T47D (cell line): ENCODE measurements around the gene MDC1.

Source experiments
- DNase-seq, 2 experiments: peaks; one replicate each; pipeline versions ENCODE4 v3.0.0 to v3.0.0-alpha.2; 2011 to 2012; ENCODE audit warnings: low read depth in 1 of 2, low spot score in 1 of 2
- JUND ChIP-seq: IDR thresholded peaks from 2 replicates; pipeline ENCODE4 v1.6.1; 2012; ENCODE audit warnings: low read depth
- in situ Hi-C: cut with HindIII; loops from 2 replicates; pipeline ENCODE4 v1.10.0; 2016; ENCODE audit warnings: low sequenced_read_pairs, low pct_unique_long_range_greater_than_20kb

Gene MDC1

DNA sequence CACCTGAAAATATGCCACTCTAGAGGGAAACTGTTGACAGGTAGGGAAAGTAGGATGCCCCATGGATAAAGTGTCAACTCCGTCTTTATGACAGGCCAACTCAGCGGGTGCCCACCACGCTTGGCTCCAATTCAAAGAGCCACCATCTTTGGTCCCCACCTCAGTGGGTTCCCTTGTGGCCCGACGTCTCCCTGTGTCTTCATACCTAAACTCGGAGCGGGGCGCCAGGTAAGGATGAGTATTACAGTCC lies 277 bp downstream of the MDC1 start:
- DNase-seq: no peak
- TF ChIP-seq JUND: no peak
- in situ Hi-C loops: no loop called here

DNA sequence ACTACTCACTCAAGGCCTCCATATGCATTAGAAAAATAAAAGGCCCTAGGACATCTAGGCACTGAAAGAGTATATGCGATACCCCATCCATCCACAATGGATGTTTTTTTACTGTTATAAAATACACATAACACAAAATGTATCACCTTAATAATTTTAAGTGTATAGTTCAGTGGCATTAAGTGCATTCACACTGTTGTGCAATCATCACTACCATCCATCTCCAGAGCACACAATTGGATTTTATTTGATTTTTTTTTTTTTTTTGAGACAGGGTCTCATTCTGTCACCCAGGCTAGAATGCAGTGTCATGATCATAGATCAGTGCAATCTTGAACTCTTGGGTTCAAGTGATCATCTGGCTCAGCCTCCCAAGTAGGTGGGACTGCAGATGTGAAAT lies 2.8 kb downstream of the MDC1 start:
- in situ Hi-C loops: no loop called here
- TF ChIP-seq JUND: no peak
- DNase-seq: no peak

GRCh38 chr6:30712441-30712945 lies 4.6 kb downstream of the MDC1 start:
- in situ Hi-C loops: no loop called here
- no peak for TF ChIP-seq JUND
- DNase-seq: no peak

- TF ChIP-seq JUND: no peak
- in situ Hi-C loops: no loop called here
- DNase-seq: no peak
These were observed 5.2 kb downstream of the MDC1 start for GRCh38 chr6:30711758-30712380.

GRCh38 chr6:30709101-30709868 lies 7.8 kb downstream of the MDC1 start:
- in situ Hi-C loops: no loop called here
- TF ChIP-seq JUND: no peak
- no peak for DNase-seq

DNA sequence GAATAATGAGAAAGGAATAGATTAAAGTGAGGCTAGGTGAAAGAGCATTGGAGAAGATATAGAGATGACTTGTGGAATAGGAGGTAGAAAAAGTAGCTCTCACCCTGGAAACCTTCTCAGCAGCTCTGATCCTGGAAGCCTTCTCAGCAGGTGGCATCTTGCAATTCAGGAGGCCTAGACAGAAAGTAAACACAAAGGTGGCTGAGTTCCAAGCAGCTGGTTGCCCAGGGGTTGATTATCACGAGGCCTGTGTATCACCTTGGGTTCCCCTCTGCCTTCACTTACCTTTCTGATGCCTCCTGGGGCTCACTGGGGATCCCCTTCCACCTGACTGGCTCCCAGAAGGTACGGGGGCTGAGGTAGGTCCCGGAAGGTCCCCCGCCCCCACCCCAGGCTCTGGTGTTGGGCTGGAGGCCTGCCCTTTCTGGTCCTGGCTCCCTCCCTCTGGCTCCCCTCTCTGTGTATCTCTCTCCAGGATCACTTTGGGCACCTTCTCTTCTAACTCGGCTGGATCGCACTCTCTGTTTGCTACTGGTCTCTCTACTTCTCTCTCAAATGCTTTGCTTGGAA lies 9.7 kb downstream of the MDC1 start:
- no peak for DNase-seq
- in situ Hi-C loops: no loop called here
- TF ChIP-seq JUND: no peak

DNA sequence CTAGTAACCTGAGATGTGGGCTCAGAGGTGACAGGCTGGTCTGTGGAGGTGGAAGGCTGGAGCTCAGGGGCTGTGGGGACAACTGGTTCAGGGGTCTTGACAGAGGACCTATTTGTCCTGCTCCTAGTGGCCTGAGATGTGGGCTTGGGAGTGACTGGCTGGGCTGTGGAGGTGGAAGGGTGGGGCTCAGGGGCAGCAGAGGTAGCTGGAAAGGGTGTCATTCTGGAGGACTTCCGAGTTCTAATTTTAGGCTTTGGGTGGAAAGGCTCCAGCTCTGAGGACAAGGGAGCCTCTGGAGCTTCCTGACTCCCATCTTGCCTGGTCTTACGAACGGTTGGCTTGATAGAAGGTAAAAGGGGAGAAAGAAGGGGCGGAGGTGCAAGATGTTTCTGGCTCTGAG lies 11.5 kb downstream of the MDC1 start:
- TF ChIP-seq JUND: no peak
- in situ Hi-C loops: no loop called here
- DNase-seq: no peak

- in situ Hi-C loops: no loop called here
- no peak for DNase-seq
- TF ChIP-seq JUND: no peak
These were observed 13.3 kb downstream of the MDC1 start for GRCh38 chr6:30703821-30704220.

- no peak for TF ChIP-seq JUND
- in situ Hi-C loops: no loop called here
- no peak for DNase-seq
These were observed 14.1 kb downstream of the MDC1 start for GRCh38 chr6:30703011-30703410.

DNA sequence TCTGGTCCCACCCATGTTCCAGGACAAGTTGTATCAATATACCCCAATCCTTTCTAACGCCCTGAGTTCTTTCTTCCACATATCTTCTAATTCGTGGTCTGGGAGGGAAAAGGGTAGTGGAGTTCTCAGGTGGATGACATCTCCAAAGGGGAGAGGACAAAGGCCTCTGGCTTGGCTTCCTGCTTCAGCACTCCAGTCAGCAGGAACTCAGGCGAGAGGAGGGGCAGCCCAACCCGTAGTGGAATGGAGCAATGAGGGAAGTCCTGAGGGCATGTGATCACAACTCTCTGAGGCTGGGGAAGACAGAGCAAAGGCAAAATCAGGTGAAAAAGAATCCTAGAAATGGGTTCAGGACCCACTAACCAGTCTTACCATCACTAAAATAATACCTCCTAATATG lies 16.7 kb downstream of the MDC1 start:
- peak in 1 of 2 experiments; percentile 33 for DNase-seq
- no peak for TF ChIP-seq JUND
- in situ Hi-C loops: no loop called here

- in situ Hi-C loops: no loop called here
- TF ChIP-seq JUND: no peak
- DNase-seq: no peak
These were observed 20.6 kb downstream of the MDC1 start for GRCh38 chr6:30696432-30696831.

DNA sequence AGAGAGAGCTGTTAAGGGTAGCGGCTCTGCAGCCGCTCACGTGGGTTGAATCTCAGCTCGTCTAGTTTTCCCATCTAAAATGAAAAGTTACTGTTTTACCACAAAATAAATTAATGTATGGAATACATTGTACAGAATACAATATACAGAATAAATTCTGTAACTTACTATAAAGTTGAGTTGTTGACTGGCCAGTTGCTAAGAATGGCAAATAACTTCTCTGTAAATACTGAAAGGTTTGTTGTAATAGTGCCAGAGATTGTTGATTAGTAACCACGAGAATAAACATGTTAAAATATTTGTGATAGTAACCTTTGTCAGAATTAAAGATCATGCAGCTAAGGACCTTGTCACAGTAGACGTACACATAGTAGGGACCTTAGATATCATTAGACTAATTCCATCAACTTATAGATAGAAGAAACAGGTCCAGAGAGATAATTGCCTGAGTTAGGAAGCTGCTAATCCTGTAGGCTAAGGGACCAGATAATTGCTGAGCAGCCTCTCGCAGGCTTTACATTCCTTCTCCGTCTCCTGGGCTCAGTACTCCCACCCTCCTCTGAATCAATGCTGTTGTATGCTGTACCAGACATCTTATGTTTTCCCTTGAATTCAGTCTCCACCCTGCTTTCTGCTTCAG lies 25.8 kb downstream of the MDC1 start:
- in situ Hi-C loops: no loop called here
- peak in 1 of 2 experiments; percentile 46 for DNase-seq
- no peak for TF ChIP-seq JUND
